NCI-H187 treated with DMSO at 0.1 percent for 48 hours (cell line): ENCODE data around the gene MKNK2.
"Not testable (repeated sequence)": the region's sequence is repeated elsewhere in the genome, so short reads cannot be mapped to it uniquely, and the experiment has no call there.

Experiments used
- DNase-seq: peaks from one replicate; lab custom pipeline; 2025; lab: John Stamatoyannopoulos, UW

The MKNK2 gene

DNA sequence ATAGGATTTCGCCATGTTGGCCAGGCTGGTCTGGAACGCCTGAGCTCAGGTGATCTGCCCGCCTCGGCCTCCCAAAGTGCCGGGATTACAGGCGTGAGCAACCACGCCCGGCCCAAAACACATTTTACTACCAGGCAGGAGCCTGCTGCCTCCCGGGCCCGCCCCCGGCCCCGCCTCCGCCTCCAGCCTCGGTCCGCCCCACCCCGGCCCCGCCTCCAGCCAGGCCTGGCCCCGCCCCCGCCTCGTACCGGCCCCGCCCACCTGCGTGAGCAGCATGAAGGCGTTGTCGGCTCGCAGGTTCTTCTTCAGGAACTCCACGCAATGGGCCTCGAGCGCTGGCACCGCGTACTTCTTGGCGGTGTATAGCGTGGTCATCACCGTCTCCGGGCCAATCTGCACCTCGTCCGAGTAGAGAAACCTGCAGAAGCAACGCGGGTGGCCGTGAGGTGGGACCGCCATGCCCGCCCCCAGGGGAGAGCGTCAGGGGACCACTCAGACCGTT lies 58.2 kb downstream of the MKNK2 start:
- DNase-seq: no peak

DNA sequence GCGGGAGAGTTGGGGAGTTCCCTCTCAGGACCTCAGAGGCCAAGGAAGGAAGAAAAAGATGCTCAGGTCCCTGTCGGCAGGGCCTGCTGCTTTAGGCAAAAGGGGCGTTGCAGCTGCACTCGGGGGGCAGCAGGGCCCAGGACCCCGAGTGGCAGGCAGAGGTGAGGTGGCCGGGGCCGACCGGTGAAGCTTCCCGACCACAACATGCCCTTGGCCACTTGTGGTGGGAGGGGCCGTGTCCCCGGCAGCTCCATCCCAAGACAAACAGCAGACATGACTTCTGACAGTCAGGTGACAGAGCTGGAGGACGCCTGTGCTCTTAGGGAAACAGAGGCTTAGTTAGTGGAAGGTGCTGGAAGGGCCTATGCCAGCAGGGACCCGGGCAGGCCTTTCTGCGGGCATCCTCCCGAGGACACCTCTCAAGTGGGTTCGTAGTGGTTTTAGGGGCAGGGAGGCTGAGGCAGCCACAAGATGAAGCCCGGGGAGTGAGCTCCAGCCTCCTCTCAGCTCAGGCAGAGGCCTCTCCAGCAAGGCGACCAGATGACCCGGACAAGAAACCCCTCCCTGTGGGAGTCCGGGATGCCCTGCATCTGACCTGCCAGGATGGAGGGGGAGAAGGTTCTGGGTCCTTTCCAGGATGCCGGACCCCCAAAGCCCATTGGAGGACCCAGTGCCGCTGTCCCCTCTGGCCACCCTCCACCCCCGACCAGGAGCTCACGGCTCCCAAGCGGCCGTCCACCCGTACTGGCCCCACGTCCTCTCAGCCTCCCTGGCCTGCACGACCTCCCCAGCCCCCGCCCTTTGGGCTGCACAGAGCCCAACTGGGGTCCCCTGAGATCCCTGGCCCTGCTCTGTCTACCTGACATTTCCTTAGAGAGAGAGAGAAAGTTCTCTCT lies 59.8 kb downstream of the MKNK2 start:
- no peak for DNase-seq

DNA sequence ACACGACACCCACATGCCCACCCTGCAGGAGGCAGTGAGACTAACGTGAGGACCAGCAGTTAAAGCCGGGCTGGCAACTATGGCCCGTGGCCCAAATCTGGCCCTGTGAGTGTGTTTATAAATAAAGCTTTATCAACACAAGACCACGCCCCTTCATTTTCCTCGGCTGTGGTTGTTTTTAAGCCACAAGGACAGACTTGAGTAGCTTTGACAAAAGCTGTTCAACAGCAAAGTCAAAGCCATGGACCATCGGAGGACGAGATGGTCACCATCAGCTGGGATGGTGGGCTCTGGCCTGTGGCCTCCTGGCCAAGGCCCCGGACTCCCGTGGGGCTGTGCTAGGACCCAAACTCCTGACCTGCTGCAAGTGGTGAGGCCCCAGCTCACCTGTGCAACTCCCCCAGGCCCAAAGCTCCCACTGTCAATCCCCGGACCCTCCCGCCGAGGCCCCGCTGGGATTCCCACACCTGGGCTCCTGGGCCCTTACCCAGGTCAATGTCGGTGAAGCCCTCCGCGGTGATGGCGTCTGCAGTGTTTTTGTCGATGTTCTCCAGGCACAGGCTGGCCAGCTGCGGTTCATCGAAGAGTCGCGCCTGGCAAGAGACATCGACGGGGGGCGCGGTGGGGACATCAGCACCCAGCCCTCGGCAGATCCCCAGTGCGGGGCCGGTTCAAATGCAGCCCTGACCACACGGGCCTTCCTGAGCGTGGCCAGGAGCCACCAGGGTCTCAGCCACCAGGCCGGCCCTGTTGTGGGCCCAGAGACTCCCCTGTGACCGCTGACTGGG lies 60.6 kb downstream of the MKNK2 start:
- DNase-seq: no peak

DNA sequence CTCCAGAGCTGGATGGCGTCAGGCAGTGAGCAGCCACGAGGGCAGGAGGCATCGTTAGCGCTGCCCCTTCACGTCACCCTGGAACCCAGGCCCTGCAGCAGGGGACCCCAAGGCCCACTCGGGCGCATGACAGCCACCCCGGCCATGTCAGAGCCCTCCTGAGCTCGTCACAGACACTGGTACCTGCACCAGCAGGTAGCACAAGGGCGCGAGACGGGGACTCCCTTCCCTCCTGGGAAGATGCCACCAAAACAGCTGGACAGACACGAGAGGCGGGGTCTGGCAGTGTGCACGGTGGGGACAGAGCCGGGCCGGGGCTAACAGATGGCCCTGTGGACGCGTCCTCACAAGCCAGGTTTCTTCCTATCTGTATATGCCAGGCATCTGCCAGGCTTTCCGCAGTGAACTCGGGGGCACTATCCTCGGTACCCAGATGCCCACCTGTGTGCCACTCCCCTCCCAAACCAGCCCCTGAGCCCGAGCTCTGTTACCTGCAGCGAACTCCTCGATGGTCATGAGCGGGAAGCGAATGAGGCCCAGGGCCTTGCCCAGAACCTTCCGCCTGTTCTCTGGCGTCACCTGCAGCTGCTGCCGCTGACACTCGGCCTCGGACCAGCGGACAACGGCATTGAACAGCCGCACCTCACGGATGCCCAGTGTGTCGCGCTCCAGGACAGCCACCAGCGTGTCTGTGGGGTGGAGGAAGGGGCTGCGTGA lies 61.4 kb downstream of the MKNK2 start:
- DNase-seq: no peak

DNA sequence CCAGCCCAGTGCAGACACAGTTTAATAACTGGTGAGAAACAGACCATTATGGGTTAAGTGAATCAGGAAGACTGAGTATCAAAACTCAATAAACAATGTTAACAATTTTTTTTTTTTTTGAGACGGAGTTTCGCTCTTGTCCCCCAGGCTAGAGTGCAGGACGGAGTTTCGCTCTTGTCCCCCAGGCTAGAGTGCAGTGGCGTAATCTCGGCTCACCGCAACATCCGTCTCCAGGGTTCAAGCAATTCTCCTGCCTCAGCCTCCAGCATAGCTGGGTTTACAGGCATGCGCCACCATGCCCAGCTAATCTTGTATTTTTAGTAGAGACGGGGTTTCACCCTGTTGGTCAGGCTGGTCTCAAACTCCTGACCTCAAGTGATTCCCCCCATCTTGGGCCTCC lies 62.6 kb downstream of the MKNK2 start:
- not testable (repeated sequence) for DNase-seq
